SK-MEL-5 (cell line): Measurements from ENCODE around the gene NLRP6. TPM values are rescaled to one million over a fixed set of nuclear protein-coding genes. Genes with fewer than 3 reads are reported as not detected.

ENCODE experiments used
- DNase-seq: peaks from one replicate; pipeline ENCODE4 v3.0.0-alpha.2; 2016; ENCODE audit warnings: low read depth, low spot score
- in situ Hi-C: cut with HindIII; loops from 2 replicates; pipeline ENCODE4 v1.10.0; 2016; ENCODE audit warnings: low sequenced_read_pairs, high pct_unique_total_duplicates, low pct_unique_long_range_greater_than_20kb
- total RNA-seq: library from RNA; depleted of rRNA; stranded (reverse); fragments of >200 nt; shearing (Covaris generic); gene quantifications from 2 replicates; pipeline ENCODE4 v1.2.3, GENCODE V29; 2014

Gene NLRP6
- total RNA-seq, 1 experiment from 2014 or later: 0.11 TPM

- in situ Hi-C loops: no loop called here
- DNase-seq: peak; percentile 38
Measured at GRCh38 chr11:288478-289397, 10.5 kb downstream of the NLRP6 start, which contains the start of gene PGGHG. TSS of gene PGGHG (plus strand) at chr11:289126. CDS start at chr11:289817, 691 bp downstream.

GRCh38 chr11:289398-289711 is 11.1 kb downstream of the NLRP6 start:
- no peak for DNase-seq
- in situ Hi-C loops: no loop called here

- in situ Hi-C loops: no loop called here
- no peak for DNase-seq
Measured at GRCh38 chr11:289712-290620, 11.8 kb downstream of the NLRP6 start.

- in situ Hi-C loops: no loop called here
- DNase-seq: no peak
Measured at GRCh38 chr11:290621-291231, 12.5 kb downstream of the NLRP6 start.

GRCh38 chr11:291281-292210 is 13.3 kb downstream of the NLRP6 start:
- DNase-seq: no peak
- in situ Hi-C loops: no loop called here

GRCh38 chr11:292211-293121 is 14.3 kb downstream of the NLRP6 start:
- in situ Hi-C loops: no loop called here
- DNase-seq: no peak

GRCh38 chr11:293271-293851 is 15.2 kb downstream of the NLRP6 start:
- no peak for DNase-seq
- in situ Hi-C loops: no loop called here

GRCh38 chr11:293852-294661 is 15.8 kb downstream of the NLRP6 start:
- no peak for DNase-seq
- in situ Hi-C loops: no loop called here

GRCh38 chr11:294780-295179 is 16.6 kb downstream of the NLRP6 start:
- no peak for DNase-seq
- in situ Hi-C loops: no loop called here

GRCh38 chr11:295351-296170 is 17.4 kb downstream of the NLRP6 start:
- no peak for DNase-seq
- in situ Hi-C loops: no loop called here

- in situ Hi-C loops: no loop called here
- no peak for DNase-seq
Measured at GRCh38 chr11:296171-297050, 18.2 kb downstream of the NLRP6 start.

GRCh38 chr11:297051-297585 is 18.9 kb downstream of the NLRP6 start:
- no peak for DNase-seq
- in situ Hi-C loops: no loop called here
